Measurements from ENCODE around the gene RFX2.

The RFX2 gene

DNA sequence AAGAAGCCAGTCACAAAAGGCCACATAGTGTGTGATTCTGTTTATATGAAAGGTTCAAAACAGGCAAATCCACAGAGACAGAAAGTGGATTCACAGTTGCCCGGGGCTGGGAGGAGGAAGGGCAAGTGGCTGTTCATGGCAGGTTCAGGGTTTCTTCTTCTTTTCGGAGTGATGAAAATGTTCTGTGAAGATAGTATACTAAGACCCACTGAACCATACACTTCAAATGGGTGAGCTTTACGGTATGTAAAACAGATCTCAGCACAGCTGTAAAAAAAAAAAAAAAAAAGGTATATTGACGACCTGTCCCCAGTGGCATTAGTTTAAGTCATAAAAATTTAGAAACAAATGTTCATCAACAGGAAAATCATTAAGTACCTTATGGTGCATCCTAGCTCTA lies 32.2 kb downstream of the RFX2 start:
- Histone ChIP-seq H3K4me2 (ENCODE audit: low read length) (no peak overlapping the region), H3K79me2 (ENCODE audit: control insufficient read depth, low read length) (no peaks in the 10 kb centered on the region), H3K4me1 (ENCODE audit: control insufficient read depth, low read length) (no peaks in the 10 kb centered on the region), H3K9me2 (replicated peaks; ENCODE audit: control insufficient read depth, low read length) (no peaks in the 10 kb centered on the region), H3F3A (ENCODE audit: control insufficient read depth, insufficient read depth) (no peaks in the 10 kb centered on the region), H3K4me3 (ENCODE audit: low read length) (no peak overlapping the region), H3K27me3 (ENCODE audit: control insufficient read depth, low read length) (no peaks in the 10 kb centered on the region), H3K9me3 (ENCODE audit: control insufficient read depth, insufficient read depth, low read length) (no peaks in the 10 kb centered on the region), H3K27ac (ENCODE audit: low read depth, low read length) (no peak overlapping the region), H3K36me3 (ENCODE audit: control insufficient read depth, low read length) (no peaks in the 10 kb centered on the region), H4K20me1 (ENCODE audit: control insufficient read depth, insufficient read depth, low read depth, low read length) (no peaks in the 10 kb centered on the region)
- TF ChIP-seq EZH2phosphoT487 (IDR thresholded peaks at IDR 0.05; ENCODE audit: borderline replicate concordance, low read length): no peak
- TF ChIP-seq, protein P1, sequence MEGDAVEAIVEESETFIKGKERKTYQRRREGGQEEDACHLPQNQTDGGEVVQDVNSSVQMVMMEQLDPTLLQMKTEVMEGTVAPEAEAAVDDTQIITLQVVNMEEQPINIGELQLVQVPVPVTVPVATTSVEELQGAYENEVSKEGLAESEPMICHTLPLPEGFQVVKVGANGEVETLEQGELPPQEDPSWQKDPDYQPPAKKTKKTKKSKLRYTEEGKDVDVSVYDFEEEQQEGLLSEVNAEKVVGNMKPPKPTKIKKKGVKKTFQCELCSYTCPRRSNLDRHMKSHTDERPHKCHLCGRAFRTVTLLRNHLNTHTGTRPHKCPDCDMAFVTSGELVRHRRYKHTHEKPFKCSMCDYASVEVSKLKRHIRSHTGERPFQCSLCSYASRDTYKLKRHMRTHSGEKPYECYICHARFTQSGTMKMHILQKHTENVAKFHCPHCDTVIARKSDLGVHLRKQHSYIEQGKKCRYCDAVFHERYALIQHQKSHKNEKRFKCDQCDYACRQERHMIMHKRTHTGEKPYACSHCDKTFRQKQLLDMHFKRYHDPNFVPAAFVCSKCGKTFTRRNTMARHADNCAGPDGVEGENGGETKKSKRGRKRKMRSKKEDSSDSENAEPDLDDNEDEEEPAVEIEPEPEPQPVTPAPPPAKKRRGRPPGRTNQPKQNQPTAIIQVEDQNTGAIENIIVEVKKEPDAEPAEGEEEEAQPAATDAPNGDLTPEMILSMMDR (IDR thresholded peaks at IDR 0.05; ENCODE audit: low read depth, low read length, poor library complexity, severe bottlenecking): no peak

DNA sequence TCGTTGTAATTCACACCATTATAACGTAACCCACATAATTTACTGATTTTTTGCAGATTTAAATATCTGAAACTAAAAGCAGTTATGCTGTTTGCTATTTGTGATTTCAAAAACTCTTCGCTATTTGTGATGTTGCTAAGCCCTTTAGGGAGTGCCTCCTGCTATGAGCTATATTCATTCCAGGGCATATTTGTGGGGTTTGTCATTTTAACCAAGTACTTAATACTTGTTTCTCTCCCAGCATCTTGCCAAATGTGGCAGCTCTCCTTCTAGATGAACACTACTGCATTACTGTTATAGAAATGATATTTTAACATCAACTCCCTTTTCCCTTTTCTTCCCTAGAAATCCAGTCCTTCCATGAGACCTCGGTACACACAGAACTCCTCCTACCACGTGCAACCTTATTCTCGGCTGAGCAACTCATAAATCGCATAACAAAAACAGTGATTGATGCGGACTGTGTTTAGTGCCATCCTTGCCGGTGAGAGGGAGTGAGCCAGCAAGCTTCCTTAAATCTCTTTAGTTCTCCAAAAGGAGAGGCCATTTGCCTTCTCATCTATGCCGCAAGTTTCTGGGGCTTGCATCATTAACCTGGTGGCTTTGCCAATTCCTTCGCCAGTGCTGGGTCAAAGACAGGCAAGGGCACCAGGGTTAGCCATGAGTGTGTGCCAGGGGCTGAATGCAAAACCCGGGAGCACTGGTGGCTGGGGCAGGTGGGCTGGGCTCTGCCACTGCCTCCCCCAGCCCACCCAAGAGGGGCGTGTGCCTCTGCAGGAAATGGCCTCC lies 33.4 kb downstream of the RFX2 start:
- no peaks in the 10 kb centered on the region for H3K9me2 ChIP-seq (replicated peaks; ENCODE audit: control insufficient read depth, low read length)
- H3K4me2 ChIP-seq (ENCODE audit: low read length): no peak overlapping the region

DNA sequence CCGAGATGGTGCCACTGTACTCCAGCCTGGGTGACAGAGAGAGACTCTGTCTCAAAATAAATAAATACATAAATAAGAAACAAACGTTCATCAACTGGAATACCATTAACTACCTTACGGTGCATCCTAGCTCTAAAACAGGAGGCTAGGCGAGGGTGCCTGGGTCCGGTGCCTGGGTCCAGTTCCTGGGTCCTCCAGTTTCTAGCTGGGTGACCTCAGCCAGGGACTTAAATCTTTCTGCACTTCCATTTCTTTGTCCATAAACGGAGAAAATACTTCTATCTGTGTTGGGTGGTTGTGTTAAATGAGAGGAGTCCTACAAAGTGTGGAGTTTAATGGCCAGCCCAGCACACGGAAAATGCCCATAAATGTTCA lies 34.0 kb downstream of the RFX2 start:
- no peak overlapping the region for H3K4me3 ChIP-seq (ENCODE audit: low read length)
- no peak for TF ChIP-seq EZH2phosphoT487 (IDR thresholded peaks at IDR 0.05; ENCODE audit: borderline replicate concordance, low read length)
- TF ChIP-seq, protein P1 (IDR thresholded peaks at IDR 0.05; ENCODE audit: low read depth, low read length, poor library complexity, severe bottlenecking): no peak

More for the DNA sequence above, 33.4 kb downstream of the RFX2 start:
- no peaks in the 10 kb centered on the region for H3K4me1 ChIP-seq (ENCODE audit: control insufficient read depth, low read length)
- H3K27me3 ChIP-seq (ENCODE audit: control insufficient read depth, low read length): no peaks in the 10 kb centered on the region
- no peak overlapping the region for H3K4me3 ChIP-seq (ENCODE audit: low read length)
- no peaks in the 10 kb centered on the region for H3K79me2 ChIP-seq (ENCODE audit: control insufficient read depth, low read length)
- TF ChIP-seq, protein P1 (IDR thresholded peaks at IDR 0.05; ENCODE audit: low read depth, low read length, poor library complexity, severe bottlenecking): no peak
- no peak for TF ChIP-seq EZH2phosphoT487 (IDR thresholded peaks at IDR 0.05; ENCODE audit: borderline replicate concordance, low read length)
- H4K20me1 ChIP-seq (ENCODE audit: control insufficient read depth, insufficient read depth, low read depth, low read length): no peaks in the 10 kb centered on the region
- no peaks in the 10 kb centered on the region for H3K36me3 ChIP-seq (ENCODE audit: control insufficient read depth, low read length)
- no peaks in the 10 kb centered on the region for H3F3A ChIP-seq (ENCODE audit: control insufficient read depth, insufficient read depth)
- H3K27ac ChIP-seq (ENCODE audit: low read depth, low read length): no peak overlapping the region
- H3K9me3 ChIP-seq (ENCODE audit: control insufficient read depth, insufficient read depth, low read length): no peaks in the 10 kb centered on the region

More for the DNA sequence above, 34.0 kb downstream of the RFX2 start:
- Histone ChIP-seq H3K4me1 (ENCODE audit: control insufficient read depth, low read length) (no peaks in the 10 kb centered on the region), H3K27me3 (ENCODE audit: control insufficient read depth, low read length) (no peaks in the 10 kb centered on the region), H4K20me1 (ENCODE audit: control insufficient read depth, insufficient read depth, low read depth, low read length) (no peaks in the 10 kb centered on the region), H3F3A (ENCODE audit: control insufficient read depth, insufficient read depth) (no peaks in the 10 kb centered on the region), H3K36me3 (ENCODE audit: control insufficient read depth, low read length) (no peaks in the 10 kb centered on the region), H3K79me2 (ENCODE audit: control insufficient read depth, low read length) (no peaks in the 10 kb centered on the region), H3K9me2 (replicated peaks; ENCODE audit: control insufficient read depth, low read length) (no peaks in the 10 kb centered on the region), H3K27ac (ENCODE audit: low read depth, low read length) (no peak overlapping the region), H3K4me2 (ENCODE audit: low read length) (no peak overlapping the region), H3K9me3 (ENCODE audit: control insufficient read depth, insufficient read depth, low read length) (no peaks in the 10 kb centered on the region)

Data from DOHH2 (cell line).